GM12878 (cell line): ENCODE results near the gene TBC1D25.

Source experiments
- ATF3 ChIP-seq: IDR thresholded peaks from 2 replicates; pipeline ENCODE4 v1.6.1; 2011; ENCODE audit warnings: low read depth, mild to moderate bottlenecking, low read length, moderate library complexity, borderline replicate concordance; ENCODE audit errors: extremely low read depth
- BCL11A ChIP-seq: IDR thresholded peaks from 2 replicates; pipeline ENCODE4 v1.6.1; 2011; ENCODE audit warnings: low read depth, low read length
- CTCF ChIP-seq, 3 experiments: IDR thresholded peaks in 2 of 3; conservative IDR thresholded peaks in 1 of 3; 2 replicates each; pipeline ENCODE4 v1.5.1; 2011; ENCODE audit warnings: low read depth in 3 of 3, low read length in 3 of 3, mild to moderate bottlenecking in 3 of 3, control low read depth in 2 of 3, moderate library complexity in 2 of 3, inconsistent platforms in 1 of 3, mixed read lengths in 1 of 3; ENCODE audit not compliant: control insufficient read depth in 2 of 3, insufficient read depth in 1 of 3; ENCODE audit errors: extremely low read depth in 1 of 3
- E2F8 ChIP-seq: fragments of 450-650 bp; IDR thresholded peaks from 2 replicates; pipeline ENCODE4 v1.6.1; 2018; ENCODE audit warnings: mild to moderate bottlenecking, low read depth, moderate library complexity; ENCODE audit not compliant: partially characterized antibody
- ESRRA ChIP-seq: IDR thresholded peaks from 2 replicates; pipeline ENCODE4 v1.6.1; 2012; ENCODE audit warnings: mild to moderate bottlenecking, low read length, improper control_type of control experiment
- HCFC1 ChIP-seq: fragments of 150-350 bp; IDR thresholded peaks from 2 replicates; pipeline ENCODE4 v1.6.1; 2014; ENCODE audit warnings: low read length
- IRF5 ChIP-seq: fragments of 450-650 bp; IDR thresholded peaks from 2 replicates; pipeline ENCODE4 v1.6.1; 2017; ENCODE audit warnings: borderline replicate concordance
- JUNB ChIP-seq: IDR thresholded peaks from 2 replicates; pipeline ENCODE4 v1.6.1; 2016; ENCODE audit warnings: antibody characterized with exemption, mild to moderate bottlenecking
- POLR2A ChIP-seq: IDR thresholded peaks from 2 replicates; pipeline ENCODE4 v1.6.1; 2011; ENCODE audit warnings: low read depth, mild to moderate bottlenecking, low read length
- SP1 ChIP-seq: IDR thresholded peaks from one replicate; pipeline ENCODE4 v1.6.1; 2011; ENCODE audit warnings: low read depth, low read length

GRCh38 chrX:48522291-48522690, 17.2 kb upstream of the TBC1D25 start:
- TF ChIP-seq CTCF (IDR thresholded peaks at IDR 0.05 in 2 of 3, conservative IDR thresholded peaks at IDR 0.05 in 1 of 3; ENCODE audit: control insufficient read depth in 2 of 3, extremely low read depth in 1 of 3, insufficient read depth in 1 of 3, low read depth in 3 of 3, low read length in 3 of 3) (no peak), POLR2A (no peak), BCL11A (no peak), IRF5 (no peak), HCFC1 (no peak), SP1 (no peak), ESRRA (no peak), ATF3 (no peak), JUNB (no peak), E2F8 (no peak)
